Measurements from ENCODE around the gene HOXA11. TPM values are rescaled to one million over a fixed set of nuclear protein-coding genes. Genes with fewer than 3 reads are reported as not detected.

The HOXA11 gene
- total RNA-seq, 1 experiment from 2014 or later: 0.08 TPM

DNA sequence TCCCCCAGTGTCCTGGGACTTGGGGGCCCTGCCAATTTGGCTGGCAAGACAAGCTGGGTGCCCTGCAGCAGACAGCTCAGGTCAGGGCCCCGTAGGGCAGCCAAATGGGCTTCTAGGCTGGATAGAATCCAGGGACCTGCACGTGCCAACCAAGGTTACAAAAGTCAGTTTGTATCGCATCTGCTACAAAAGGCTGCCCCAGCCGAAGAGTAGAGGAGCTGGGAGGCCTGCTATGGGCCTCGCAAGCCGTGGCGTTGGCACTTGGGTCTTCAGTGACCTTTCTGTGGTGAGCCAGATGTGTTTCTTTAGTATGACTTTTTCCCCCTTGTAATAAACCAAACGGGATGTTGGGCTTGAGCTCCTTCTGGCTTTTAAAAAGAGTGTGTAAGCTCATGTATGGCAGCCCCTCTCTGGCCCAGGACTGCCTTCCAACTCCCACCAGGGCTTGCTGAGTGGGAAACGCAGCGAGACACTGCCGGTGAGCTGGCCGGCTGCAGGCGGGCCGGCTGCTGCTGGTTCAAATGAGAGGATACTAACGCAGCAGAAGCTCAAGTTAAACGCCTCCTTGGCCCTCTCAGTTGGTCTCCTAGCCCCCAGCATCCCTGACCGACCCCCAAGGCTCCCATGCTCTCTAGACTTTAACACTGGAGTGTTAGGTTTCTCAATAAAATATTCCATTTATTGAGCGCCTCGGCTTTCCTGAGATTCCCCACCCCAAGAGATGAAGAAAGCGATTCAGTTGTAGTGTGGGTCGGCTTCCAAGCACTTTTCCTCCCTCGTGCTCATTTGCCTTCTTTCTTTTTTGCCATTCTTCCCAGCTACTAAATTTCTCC, 7.9 kb downstream of the HOXA11 start:
- in situ Hi-C loops (cut with HindIII; ENCODE audit: low pct_unique_long_range_greater_than_20kb, low sequenced_read_pairs): no loop called here
- no peak for DNase-seq (ENCODE audit: low read depth, low spot score)

DNA sequence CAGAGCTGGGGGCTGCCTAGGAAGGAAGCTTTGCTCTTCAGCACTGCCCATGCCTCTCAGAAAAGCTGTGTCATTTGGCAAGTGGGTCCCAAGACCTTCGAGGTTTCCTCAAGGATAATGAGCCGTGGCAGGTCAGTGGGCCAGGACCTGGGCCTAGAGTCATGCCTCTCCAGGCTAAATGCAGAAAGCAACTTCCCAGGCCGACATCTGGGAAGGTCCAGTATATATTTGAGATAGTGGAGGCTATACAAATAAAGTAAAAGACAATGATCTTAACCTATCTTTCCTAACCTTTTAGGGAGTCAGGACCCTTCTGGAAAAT, 8.5 kb downstream of the HOXA11 start:
- DNase-seq (ENCODE audit: low read depth, low spot score): no peak
- in situ Hi-C loops (cut with HindIII; ENCODE audit: low pct_unique_long_range_greater_than_20kb, low sequenced_read_pairs): no loop called here

DNA sequence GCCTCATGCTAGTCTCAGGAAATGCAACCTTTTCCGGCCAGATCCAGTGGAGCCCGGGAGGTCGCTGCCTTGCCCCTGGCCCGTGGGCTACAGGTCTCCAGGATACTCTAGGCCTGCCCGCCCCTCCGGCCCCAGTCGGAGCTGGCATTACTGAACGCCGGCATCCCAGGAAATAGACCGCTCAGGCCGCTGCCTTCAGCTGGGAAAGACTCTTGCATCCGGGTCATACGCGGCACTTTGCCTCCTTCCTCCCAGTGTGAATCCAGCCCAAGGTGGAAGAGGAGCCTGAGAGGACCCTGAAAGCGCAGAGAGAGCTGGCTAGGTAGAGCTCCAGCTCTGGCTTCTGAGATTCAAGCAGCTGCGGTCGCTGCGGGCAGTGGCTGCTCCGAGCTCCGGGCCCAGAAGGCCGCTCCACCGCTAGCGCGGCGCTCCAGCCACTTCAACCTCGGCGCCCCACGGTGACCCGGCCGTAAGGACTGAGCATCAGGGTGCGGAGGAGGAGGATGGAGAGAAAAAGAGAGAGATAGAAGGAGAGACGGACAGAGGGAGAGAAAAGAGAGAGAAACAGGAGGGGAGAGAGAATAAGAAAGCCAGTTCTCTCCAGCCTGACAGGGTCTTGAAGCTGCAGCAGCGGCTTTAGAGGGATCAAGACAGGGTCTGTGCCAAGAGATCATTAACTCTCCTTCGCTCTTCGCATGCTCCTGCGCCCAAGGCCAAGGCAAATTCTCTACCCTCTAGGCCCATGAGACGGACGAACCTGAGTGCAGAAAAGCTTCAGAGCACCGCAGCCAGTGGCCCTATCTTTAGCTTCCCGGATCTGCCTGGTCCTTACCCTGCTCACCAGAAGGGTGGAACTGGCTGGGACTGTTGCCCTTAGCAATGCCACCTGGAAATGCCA, 9.2 kb downstream of the HOXA11 start:
- no peak for DNase-seq (ENCODE audit: low read depth, low spot score)
- in situ Hi-C loops (cut with HindIII; ENCODE audit: low pct_unique_long_range_greater_than_20kb, low sequenced_read_pairs): no loop called here

DNA sequence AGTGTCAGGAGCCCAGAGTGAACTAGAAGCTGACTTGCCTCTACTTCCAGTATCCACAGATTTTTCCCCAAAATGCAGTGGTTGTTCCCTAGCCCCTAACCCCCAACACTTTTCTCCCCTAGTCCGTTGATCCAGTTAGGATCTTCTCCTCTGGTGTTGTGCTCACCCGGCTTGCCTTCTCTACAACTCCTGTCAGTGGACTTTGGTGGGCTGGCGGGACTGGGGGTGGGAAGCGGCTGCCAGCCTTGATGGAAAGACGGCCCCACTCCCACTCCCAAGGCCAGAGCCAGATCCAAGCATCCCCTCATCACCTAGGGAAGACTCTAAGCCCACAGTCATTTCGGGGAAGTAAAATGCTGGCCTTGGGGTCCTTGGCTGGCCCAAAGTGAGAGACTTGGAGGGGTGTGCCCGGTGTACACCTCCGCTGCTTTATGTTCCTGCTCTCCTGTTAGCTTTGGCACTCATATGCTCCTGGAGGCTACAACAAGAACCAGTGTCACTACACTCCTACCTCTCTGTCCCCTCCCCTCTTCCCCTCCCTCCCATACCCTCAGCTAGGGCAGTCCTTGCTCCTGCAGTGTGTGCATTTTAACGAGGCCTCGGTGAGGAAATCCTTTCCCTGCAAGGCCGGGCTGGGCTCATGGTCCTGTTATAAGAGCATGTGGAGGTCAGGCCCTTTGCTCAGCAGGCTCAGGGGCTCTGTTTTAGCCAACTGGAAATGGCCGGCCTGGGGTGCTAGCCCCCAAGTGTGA, 10.0 kb downstream of the HOXA11 start:
- DNase-seq (ENCODE audit: low read depth, low spot score): no peak
- in situ Hi-C loops (cut with HindIII; ENCODE audit: low pct_unique_long_range_greater_than_20kb, low sequenced_read_pairs): no loop called here

DNA sequence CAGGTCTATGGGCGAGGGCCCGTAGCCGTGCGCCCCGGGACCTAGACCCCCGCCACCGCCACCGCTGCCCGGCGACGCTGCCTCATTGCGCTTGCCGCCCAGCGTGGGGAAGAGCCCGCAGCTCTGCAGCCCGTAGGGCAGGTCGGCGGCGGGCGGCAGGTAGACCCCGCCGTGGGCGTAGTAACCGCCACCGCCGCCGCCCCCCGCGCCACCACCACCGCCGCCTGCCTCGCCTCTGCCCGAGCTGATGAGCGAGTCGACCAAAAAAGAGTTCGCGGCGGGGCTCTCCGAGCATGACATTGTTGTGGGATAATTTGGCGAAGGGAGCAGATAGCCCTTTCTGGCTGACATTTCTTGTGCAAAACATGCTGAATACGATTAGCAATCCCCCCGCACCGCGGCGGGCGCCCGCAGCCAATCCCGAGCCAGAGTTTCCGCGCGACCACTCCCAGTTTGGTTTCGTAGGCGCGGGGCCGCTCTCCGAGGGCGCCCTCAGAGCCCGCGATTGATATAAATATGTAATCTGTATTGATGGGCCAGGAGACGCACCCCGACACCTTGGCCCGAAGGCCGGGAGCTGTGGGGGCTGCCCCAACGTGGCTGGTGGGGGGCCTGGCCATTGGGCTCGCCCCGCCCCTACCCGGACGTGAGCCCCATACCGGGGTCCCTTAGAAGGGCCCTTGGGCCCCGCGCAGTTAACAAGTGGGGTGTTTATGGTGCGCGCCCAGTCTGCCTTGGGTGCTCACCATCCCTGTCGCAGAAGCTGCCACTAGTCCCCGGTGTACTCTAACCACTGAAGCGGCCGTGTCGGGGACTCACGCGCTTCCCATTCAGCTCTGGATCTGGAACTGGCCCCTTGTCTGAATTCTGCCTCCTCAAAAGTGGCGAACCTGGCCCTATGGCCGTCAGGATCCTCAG, 10.8 kb downstream of the HOXA11 start, which contains the start of gene HOXA10:
HOXA10 (minus strand) TSS at position 365 of the 918 bp plus-strand sequence; CDS start at position 351, 14 bp downstream.
- no peak for DNase-seq (ENCODE audit: low read depth, low spot score)
- in situ Hi-C loops (cut with HindIII; ENCODE audit: low pct_unique_long_range_greater_than_20kb, low sequenced_read_pairs): no loop called here

DNA sequence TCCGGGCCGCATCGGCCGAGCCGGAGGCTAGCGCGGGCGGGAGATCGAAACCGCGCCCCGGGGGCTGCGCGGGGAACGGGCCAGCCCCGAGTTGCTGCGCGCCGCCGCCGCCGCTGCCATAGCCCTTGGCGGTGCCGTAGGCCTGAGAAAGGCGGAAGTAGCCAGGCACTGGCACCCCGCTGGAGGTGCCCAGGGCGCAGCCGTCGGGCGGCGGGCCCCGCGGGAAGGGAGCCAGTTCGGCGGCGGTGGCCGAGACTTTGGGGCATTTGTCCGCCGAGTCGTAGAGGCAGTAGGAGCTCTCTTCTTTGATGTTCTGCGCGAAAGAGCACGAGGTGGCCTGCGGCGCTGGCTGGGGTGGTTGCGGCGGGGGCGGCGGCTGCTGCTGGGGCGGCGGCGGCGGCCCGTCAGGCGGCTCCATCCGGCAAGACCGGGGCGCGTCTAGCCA, 11.5 kb downstream of the HOXA11 start:
- in situ Hi-C loops (cut with HindIII; ENCODE audit: low pct_unique_long_range_greater_than_20kb, low sequenced_read_pairs): no loop called here
- DNase-seq (ENCODE audit: low read depth, low spot score): no peak

DNA sequence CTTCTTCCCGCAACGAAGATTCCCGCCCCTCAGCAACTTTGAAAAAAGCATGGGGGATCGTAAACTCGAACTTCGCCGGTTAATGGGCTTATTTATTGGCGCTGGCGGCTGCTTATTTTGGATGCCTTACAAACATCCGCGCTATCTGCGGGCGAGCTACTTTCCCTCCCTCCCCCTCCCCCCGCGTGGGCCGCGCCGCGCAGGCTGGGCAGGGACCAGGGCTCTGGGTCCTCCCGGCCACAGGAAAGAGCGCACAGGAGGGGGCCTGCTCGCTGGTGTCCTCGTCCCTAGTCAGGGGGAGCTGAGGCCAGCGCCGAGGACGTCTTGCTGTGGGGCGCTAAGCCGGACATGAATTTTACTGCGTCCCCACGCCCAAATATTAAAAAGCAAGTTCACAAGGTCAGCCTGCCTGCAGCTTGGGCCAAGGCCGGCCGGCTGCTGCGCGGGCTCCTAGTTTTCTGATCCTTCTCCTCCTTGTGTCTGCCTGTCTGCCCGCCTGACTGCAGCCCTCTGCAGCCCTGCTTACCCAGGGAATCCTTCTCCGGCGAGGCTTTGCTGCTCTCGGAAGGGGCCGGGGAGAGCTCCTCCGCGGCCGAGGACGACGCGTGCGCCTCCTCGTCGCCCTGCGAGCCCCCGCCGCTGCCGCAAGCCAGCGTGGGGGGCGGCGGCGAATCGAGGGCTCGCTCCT, 12.1 kb downstream of the HOXA11 start:
- in situ Hi-C loops (cut with HindIII; ENCODE audit: low pct_unique_long_range_greater_than_20kb, low sequenced_read_pairs): no loop called here

DNA sequence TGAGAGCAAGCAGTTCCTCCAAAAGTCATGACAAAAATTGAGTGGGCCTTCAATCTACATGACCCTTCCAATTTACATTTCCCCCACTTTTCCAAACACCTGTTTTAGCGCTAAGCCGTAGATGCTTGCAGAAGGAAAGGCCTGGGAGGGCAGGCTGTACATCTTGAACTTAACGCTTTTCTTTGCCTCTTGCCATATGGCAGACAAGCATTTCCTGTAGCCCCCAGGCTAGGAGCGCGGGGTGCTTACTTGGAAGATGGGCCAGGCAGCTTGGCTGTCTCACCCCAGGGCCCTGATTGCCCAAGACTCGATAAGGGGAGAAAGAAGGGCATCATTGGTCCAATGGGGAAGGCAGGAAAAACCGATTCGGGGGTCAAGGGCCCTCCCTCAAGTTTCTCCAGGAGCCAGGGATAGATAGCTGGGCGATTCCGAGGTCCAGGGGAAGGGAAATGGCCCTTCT, 12.7 kb downstream of the HOXA11 start:
- in situ Hi-C loops (cut with HindIII; ENCODE audit: low pct_unique_long_range_greater_than_20kb, low sequenced_read_pairs): no loop called here
- no peak for DNase-seq (ENCODE audit: low read depth, low spot score)

More for the DNA sequence above, 12.1 kb downstream of the HOXA11 start:
- DNase-seq (ENCODE audit: low read depth, low spot score): no peak

DNA sequence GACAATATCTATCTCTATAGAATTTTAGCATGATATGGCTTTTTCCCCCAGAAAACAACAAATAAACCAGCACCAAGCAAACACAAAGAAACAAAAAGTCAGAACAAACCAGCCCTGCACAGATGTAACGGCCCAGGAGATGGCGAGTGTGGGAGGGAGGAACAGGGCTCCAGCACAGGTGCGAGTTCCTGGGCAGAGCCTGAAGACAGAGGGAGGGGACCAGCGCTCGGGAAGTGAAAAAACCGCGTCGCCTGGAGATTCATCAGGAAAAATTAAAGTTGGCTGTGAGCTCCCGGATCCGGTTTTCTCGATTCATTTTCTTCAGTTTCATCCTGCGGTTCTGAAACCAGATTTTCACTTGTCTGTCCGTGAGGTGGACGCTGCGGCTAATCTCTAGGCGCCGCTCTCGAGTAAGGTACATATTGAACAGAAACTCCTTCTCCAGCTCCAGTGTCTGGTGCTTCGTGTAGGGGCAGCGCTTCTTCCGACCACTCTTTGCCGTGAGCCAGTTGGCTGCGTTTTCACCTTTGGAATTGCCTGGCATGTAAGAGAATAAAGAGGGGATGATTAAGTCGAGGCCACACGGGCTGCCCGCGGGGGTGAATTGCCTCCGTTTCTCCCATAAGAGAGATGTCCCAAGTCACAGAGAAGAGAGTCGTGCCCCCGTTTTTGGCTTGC, 13.3 kb downstream of the HOXA11 start:
- in situ Hi-C loops (cut with HindIII; ENCODE audit: low pct_unique_long_range_greater_than_20kb, low sequenced_read_pairs): no loop called here
- no peak for DNase-seq (ENCODE audit: low read depth, low spot score)

DNA sequence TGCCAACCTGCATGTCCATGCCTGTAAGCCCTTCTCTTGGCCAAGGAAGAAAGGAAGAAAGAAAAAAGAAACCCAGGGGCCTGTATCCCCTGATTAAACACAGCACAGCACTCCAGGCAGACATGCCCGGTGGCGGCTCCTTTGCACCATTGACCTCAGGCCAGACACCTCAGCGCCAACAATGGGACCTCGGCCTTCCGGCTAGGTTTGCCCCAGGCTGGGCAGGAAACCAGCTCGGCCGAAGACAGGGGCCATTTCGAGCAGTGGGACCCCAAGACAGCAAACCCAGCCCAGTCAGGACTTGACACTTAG, 13.8 kb downstream of the HOXA11 start:
- no peak for DNase-seq (ENCODE audit: low read depth, low spot score)
- in situ Hi-C loops (cut with HindIII; ENCODE audit: low pct_unique_long_range_greater_than_20kb, low sequenced_read_pairs): no loop called here

DNA sequence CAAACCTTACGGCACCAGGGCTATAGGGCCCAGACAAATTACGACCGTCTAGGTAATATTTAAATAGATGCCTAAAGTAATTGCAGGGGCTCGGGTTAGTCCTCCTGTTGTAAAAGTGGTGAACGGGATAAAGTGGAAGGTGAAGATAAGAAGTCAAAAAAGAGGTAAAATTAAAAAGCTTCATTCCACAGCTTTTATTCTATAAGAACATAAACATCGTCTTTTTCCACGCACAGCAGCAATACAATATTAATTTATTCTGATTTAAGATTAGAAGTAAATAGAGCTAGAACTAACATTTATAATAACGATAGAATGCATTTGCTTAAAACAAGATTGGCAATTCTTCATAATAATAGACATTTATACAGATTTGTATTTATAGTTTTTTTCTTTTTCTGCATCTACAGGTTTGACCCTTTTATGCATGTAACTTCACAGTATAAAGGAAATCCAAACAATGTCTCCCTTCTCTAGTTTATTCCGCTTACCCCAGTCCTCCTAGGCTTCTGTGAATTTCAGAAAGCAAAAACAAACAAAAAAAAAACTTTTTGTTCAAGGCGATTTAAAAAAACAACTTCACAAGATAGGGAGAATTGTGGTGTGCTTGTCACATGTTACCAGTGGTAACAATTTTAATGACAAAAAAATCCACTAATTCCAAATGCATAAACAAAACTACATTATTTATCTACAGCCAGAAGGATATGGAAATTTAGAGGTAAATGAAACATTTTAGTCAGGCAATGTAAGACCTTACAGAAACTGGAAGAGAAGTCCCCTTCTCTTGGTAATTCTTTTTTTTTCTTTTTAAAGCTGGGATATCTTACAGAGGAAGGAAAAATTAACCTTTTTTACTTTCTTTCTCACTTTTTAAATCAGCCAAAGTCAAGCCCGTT, 14.4 kb downstream of the HOXA11 start:
- no peak for DNase-seq (ENCODE audit: low read depth, low spot score)
- in situ Hi-C loops (cut with HindIII; ENCODE audit: low pct_unique_long_range_greater_than_20kb, low sequenced_read_pairs): no loop called here

DNA sequence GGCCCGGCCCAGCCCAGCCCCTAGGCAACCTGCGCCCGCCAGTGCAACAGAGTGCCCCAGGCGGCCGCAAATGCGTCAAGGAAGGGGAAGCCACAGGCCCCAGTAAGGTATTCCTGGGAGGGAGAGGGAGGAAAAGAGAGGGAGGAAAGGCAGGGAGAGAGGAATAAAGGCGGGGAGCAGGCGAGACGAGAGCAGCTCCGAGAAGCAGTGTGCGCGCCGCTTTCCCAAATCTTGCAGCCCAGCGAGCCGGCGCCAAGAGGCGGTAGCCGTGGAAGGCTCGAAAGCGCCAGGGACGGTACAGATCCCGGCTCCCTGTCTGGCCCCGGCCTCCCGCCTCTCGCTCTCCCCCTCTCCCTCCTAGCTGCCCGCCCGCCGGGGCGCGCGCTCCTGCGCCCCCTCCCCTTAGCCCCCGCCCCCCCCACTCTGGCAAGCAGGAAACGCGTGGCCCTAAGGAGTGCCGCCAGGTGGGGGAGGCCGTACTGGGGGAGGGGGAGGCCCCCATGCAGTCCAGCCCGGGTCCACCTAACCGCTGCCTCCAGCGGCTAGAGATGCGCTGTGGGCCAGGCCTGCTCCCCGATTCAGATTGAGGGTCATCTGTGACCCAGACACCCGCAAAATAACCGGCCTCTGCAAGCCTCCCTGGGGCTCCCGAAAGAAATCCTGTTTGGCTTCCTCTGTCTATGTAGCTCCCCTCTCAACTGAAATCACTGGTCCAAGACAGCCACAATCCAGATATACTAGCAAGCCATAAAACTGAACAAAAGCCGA, 15.2 kb downstream of the HOXA11 start:
- DNase-seq (ENCODE audit: low read depth, low spot score): no peak
- in situ Hi-C loops (cut with HindIII; ENCODE audit: low pct_unique_long_range_greater_than_20kb, low sequenced_read_pairs): no loop called here

DNA sequence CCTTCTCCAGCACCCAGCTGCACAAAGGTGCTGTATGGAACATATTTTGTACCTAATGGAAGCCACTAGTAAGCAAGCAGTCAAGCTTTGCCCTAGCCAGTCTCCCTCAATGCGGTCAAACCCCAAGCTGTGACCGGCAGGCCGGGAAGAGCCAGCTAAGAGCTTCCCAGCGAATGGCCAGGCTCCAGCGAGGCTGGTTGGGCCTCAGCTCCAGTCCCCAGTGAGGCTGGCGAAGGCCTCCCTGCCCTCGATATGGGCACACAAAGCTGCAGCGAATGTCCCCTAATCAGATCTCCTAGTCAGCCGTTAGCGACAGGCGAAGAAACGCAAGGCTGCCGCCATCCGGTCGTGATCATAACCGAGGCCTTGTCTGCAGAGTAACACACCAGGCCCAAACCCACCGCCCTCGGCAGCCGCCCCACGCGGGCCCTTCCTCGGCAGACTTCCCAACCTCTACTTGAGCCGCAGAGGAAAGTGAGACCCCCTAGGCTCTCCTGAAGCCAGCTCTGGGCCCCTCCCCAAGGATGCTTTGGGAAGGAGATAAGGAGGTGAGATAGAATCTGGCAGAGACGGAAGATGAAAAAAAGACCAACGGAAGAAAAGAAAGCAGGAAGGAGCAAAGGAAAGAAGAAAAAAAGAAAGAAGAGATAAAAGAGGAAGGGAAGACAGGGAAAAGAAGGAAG, 16.6 kb downstream of the HOXA11 start:
- DNase-seq (ENCODE audit: low read depth, low spot score): no peak
- in situ Hi-C loops (cut with HindIII; ENCODE audit: low pct_unique_long_range_greater_than_20kb, low sequenced_read_pairs): no loop called here

DNA sequence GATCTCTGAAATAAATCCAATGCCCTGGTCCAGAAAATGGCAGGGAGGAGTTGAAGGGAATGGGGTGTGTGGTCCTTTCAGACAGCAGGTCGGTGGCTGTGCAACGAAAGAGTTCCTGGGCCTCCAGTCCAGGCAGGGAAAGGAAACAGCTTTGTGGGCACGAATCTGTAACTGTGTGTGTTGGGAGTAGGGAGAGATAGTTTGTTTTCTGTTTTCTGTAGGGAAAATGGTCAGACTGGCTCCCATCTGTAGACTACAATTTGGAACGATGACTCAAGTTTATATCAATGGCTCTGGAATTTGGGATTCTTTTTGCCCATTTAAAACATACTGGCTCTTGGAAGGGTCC, 17.1 kb downstream of the HOXA11 start:
- in situ Hi-C loops (cut with HindIII; ENCODE audit: low pct_unique_long_range_greater_than_20kb, low sequenced_read_pairs): no loop called here
- no peak for DNase-seq (ENCODE audit: low read depth, low spot score)
